Cardiac septum (tissue), 1 donor: ENCODE measurements around the gene NQO1. TPM values are rescaled to one million over a fixed set of nuclear protein-coding genes. Genes with fewer than 3 reads are reported as not detected.

Experiments
- DNase-seq: peaks from one replicate; pipeline ENCODE4 v3.0.0-alpha.2; 2020; ENCODE audit warnings: low spot score
- intact Hi-C: fragments of 100-400 bp; cut with DNase I; formaldehyde crosslinking; loops from one replicate; pipeline ENCODE4 v1.14.0; 2022
- total RNA-seq: library from RNA; stranded (reverse); fragmentation: NEBNext Ultra II Directional; extraction: Animal tissue kit (Norgen Biotek cat#: 25700); gene quantifications from one replicate; pipeline ENCODE4 v1.2.1, GENCODE V29; 2021
- donor health status: DM: no; HTN: no; CAD: no.

NQO1 gene
- total RNA-seq, 1 donor from 2014 or later: 15.8 TPM

- DNase-seq: no peak
- intact Hi-C loops: no loop called here
Observed at GRCh38 chr16:69662901-69663300, 63.5 kb downstream of the NQO1 start.

- intact Hi-C loops: no loop called here
- DNase-seq: no peak
Observed at GRCh38 chr16:69660166-69660565, 66.2 kb downstream of the NQO1 start.

Other genes starting within 250 kb of the NQO1 start
- 28.5 TPM for gene NFAT5, start 160.6 kb downstream of the NQO1 start, total RNA-seq
- gene NOB1, start 28.4 kb upstream of the NQO1 start, total RNA-seq: 16.1 TPM
- 23.8 TPM for gene WWP2, start 35.8 kb upstream of the NQO1 start, total RNA-seq
- gene CLEC18A, start 224.8 kb upstream of the NQO1 start, total RNA-seq: 0.13 TPM